ENCODE data around the gene GSTT2B. TPM values are rescaled to one million over a fixed set of nuclear protein-coding genes. Genes with fewer than 3 reads are reported as not detected.

The GSTT2B gene
- total and polyA plus RNA-seq, 2 donors (not counting 1 experiment from before 2014, with no cell fraction given) = not detected

DNA sequence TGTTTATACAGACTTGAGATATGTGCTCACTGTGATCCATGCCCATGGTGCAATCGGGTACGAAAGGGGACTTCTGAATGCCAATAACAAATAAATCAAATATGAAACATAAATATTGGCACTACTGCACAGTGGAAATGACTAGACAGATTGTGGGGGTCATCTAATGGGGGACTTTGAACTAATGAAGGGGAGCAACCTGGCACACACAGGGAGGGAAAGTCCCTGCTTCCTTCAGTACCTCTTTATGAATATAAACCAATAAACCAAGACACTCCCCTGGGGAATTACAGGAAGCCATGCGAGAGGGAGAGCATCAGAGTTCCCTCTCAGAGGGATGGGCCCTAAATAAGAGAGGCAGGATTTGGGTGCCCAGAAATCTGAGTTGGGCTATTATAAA, 45.7 kb downstream of the GSTT2B start:
- POLR2A ChIA-PET = no interaction called here
- CTCF ChIA-PET = no interaction called here
- peak overlapping the region; percentile 62 for H3K27ac Mint-ChIP-seq

More for the DNA sequence above, 45.7 kb downstream of the GSTT2B start:
- peak overlapping the region; percentile 20 for H3K4me2 ChIP-seq (replicated peaks; ENCODE audit: low read depth, low read length, poor library complexity, severe bottlenecking)
- peaks cover 31% of the 10 kb centered on the region for H3K4me1 Mint-ChIP-seq
- H3K4me3 ChIP-seq (ENCODE audit: control extremely low read depth in 1 of 5, extremely low read depth in 1 of 5, insufficient read depth in 1 of 5, low read depth in 2 of 5, low read length in 4 of 5) = no peak overlapping the region
- intact Hi-C loops (cut with micrococcal nuclease) = no loop called here
- no peaks in the 10 kb centered on the region for H3K27me3 Mint-ChIP-seq
- peaks cover 0 to 7% of the 10 kb centered on the region in 2 experiments for H3K36me3 ChIP-seq (replicated peaks in 1 of 2; ENCODE audit: control extremely low read depth in 1 of 2, control insufficient read depth in 1 of 2, extremely low read depth in 1 of 2, insufficient read depth in 2 of 2, low read length in 1 of 2)
- no peaks in the 10 kb centered on the region for H3K9me3 ChIP-seq (ENCODE audit: control extremely low read depth in 1 of 3, control insufficient read depth in 2 of 3, insufficient read depth in 1 of 3, low read length in 2 of 3)
- no peak overlapping the region for H2AFZ ChIP-seq (ENCODE audit: insufficient read depth, low read depth, low read length, poor library complexity, severe bottlenecking)
- no peak for TF ChIP-seq CTCF (IDR thresholded peaks at IDR 0.05)
- TF ChIP-seq EZH2 (IDR thresholded peaks at IDR 0.05; ENCODE audit: borderline replicate concordance, insufficient read depth, low read depth, low read length, poor library complexity, severe bottlenecking) = no peak
- H3K9me3 Mint-ChIP-seq (ENCODE audit: insufficient read depth) = no peaks in the 10 kb centered on the region
- WGBS (ENCODE audit: insufficient coverage) = no CpG with 5 or more reads among the region's 3 CpGs
- no peak overlapping the region for H3K4me3 Mint-ChIP-seq
- peaks cover 21% of the 10 kb centered on the region for H3K79me2 ChIP-seq (ENCODE audit: control insufficient read depth, insufficient read depth, low read length)
- DNase-seq (peak; percentile 47), ATAC-seq (ENCODE audit: low read depth) (no peak)
- H3K27me3 ChIP-seq (replicated peaks in 1 of 4; ENCODE audit: control extremely low read depth in 1 of 4, control insufficient read depth in 3 of 4, insufficient read depth in 4 of 4, low read length in 3 of 4) = no peaks in the 10 kb centered on the region
- H3K27ac ChIP-seq (ENCODE audit: low read length in 2 of 2) = peak overlapping the region in 1 of 2 donors; percentile 92
- H3K4me1 ChIP-seq (ENCODE audit: control insufficient read depth in 2 of 2, insufficient read depth in 2 of 2, low read length in 2 of 2) = peaks cover 21 to 24% of the 10 kb centered on the region in 2 donors
- H4K20me1 ChIP-seq (ENCODE audit: control insufficient read depth, insufficient read depth, low read length, poor library complexity, severe bottlenecking) = no peaks in the 10 kb centered on the region
- H3K9ac ChIP-seq (ENCODE audit: low read length) = no peak overlapping the region

Data from B cell (primary cell).